ENCODE results near the gene TEX53. TPM values are rescaled to one million over a fixed set of nuclear protein-coding genes. Genes with fewer than 3 reads are reported as not detected.

TEX53 gene
- polyA plus RNA-seq, 3 donors, result not detected

DNA sequence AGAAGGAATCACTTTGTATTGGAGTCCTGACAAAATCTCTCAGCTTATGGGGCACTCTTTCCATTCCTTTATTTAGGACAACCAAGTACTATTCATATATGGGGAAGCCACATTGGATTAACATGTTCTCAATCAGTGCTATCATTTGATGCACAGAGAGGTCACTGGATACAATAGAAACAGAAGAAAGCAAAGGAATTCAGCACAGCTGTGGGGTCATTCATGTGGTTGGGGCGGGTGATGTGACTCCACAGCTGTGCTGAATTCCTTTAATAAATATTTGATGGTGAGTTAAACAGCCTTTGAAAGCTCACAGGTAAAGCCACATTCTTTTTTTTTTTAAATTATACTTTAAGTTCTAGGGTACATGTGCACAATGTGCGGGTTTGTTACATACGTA lies 25.2 kb upstream of the TEX53 start:
- Mint-ChIP-seq H3K27me3 (ENCODE audit: low read depth in 3 of 3) (peaks cover 0 to 4% (median 0%) of the 10 kb centered on the region in 3 donors), H3K4me1 (peaks cover 3% of the 10 kb centered on the region), H3K27ac (no peak overlapping the region), H3K36me3 (no peaks in the 10 kb centered on the region), H3K4me3 (no peak overlapping the region), H3K9me3 (no peaks in the 10 kb centered on the region)
- no peaks in the 10 kb centered on the region for H3K4me1 ChIP-seq (ENCODE audit: control insufficient read depth in 1 of 2, insufficient read depth in 2 of 2, low read length in 2 of 2)
- H3K27ac ChIP-seq (ENCODE audit: low read depth in 1 of 2, low read length in 2 of 2), result no peak overlapping the region
- no peak overlapping the region for H3K9ac ChIP-seq (ENCODE audit: insufficient read depth, low read length, poor library complexity, severe bottlenecking)
- no peak overlapping the region for H2AFZ ChIP-seq (ENCODE audit: insufficient read depth, low read depth, low read length, poor library complexity, severe bottlenecking)
- no peaks in the 10 kb centered on the region for H3K27me3 ChIP-seq (ENCODE audit: control insufficient read depth in 2 of 2, insufficient read depth in 2 of 2, low read length in 2 of 2)
- intact Hi-C loops (cut with micrococcal nuclease), result loop anchor here (5.0 to 10.0 kb wide), 3 partner anchors 52 to 842 kb away; no protein-coding TSS in a partner anchor
- DNase-seq, result no peak
- no peaks in the 10 kb centered on the region for H4K20me1 ChIP-seq (ENCODE audit: insufficient read depth, low read length)
- H3K79me2 ChIP-seq (ENCODE audit: insufficient read depth, low read length), result no peaks in the 10 kb centered on the region
- H3K4me2 ChIP-seq (replicated peaks; ENCODE audit: extremely low read depth, low read length, poor library complexity, severe bottlenecking), result no peak overlapping the region
- no peaks in the 10 kb centered on the region for H3K36me3 ChIP-seq (replicated peaks in 1 of 2; ENCODE audit: control insufficient read depth in 1 of 2, insufficient read depth in 2 of 2, low read length in 2 of 2)
- no CpG with 5 or more reads among the region's 3 CpGs for WGBS (ENCODE audit: insufficient coverage)
- H3K9me3 ChIP-seq (replicated peaks in 1 of 2; ENCODE audit: control insufficient read depth in 1 of 2, insufficient read depth in 1 of 2, low read length in 2 of 2), result no peaks in the 10 kb centered on the region
- no peak overlapping the region for H3K4me3 ChIP-seq (replicated peaks in 1 of 3; ENCODE audit: low read depth in 2 of 3, low read length in 3 of 3)
- TF ChIP-seq, protein P1, sequence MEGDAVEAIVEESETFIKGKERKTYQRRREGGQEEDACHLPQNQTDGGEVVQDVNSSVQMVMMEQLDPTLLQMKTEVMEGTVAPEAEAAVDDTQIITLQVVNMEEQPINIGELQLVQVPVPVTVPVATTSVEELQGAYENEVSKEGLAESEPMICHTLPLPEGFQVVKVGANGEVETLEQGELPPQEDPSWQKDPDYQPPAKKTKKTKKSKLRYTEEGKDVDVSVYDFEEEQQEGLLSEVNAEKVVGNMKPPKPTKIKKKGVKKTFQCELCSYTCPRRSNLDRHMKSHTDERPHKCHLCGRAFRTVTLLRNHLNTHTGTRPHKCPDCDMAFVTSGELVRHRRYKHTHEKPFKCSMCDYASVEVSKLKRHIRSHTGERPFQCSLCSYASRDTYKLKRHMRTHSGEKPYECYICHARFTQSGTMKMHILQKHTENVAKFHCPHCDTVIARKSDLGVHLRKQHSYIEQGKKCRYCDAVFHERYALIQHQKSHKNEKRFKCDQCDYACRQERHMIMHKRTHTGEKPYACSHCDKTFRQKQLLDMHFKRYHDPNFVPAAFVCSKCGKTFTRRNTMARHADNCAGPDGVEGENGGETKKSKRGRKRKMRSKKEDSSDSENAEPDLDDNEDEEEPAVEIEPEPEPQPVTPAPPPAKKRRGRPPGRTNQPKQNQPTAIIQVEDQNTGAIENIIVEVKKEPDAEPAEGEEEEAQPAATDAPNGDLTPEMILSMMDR (IDR thresholded peaks at IDR 0.05), result no peak

DNA sequence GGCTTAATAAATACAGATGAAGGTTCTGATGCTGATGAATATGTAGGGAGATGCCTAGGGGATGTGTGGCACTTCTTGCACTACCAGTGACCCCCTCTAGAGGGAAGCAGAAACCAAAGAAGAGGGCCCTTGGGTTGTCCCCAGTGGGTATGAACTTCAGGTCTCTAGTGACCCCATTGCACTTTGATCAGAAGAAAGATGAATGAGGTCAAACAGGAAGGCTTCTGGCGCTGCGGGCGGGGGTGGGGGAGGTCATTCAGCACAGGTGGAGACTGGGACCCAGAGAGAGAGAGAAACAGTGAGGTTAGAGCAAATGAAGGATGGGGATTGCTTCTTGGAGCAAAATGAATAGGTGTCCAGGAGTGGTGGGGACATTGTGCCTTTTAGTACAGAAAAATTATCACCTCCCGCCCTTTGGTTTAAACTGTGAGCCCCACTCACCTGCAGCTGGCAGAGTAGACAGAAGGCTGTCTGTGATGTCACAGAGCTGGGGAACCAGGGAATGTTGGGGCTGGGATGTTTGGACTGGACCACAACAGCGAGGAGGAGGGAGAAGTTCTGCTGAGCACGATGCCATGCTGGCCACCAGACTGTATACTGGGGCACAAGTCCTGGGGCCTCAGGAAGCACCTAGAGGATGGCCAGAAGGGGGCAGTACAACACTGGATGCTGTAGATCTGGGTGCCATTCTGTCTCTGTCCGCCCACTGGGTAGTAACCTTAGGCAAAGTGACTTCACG lies 24.2 kb upstream of the TEX53 start, which contains the start of gene TEX48:
TSS of gene TEX48 (minus strand) at position 599 of the 739 bp plus-strand sequence. CDS start 10,469 bp downstream, outside the sequence.
- Mint-ChIP-seq H3K27ac (peak within 1 kb of the TSS in 3 of 7 donors; percentile 56 to 75 (median 74)), H3K9me3 (no peaks in the 10 kb centered on the region), H3K4me1 (peaks cover 10% of the 10 kb centered on the region), H3K4me3 (no peak within 1 kb of the TSS), H3K27me3 (ENCODE audit: low read depth in 3 of 3) (peaks cover 0 to 4% (median 0%) of the 10 kb centered on the region in 3 donors), H3K36me3 (no peaks in the 10 kb centered on the region)
- Histone ChIP-seq H4K20me1 (ENCODE audit: insufficient read depth, low read length) (no peaks in the 10 kb centered on the region), H3K79me2 (ENCODE audit: insufficient read depth, low read length) (no peaks in the 10 kb centered on the region), H3K4me2 (replicated peaks; ENCODE audit: extremely low read depth, low read length, poor library complexity, severe bottlenecking) (no peak within 1 kb of the TSS), H3K36me3 (replicated peaks in 1 of 2; ENCODE audit: control insufficient read depth in 1 of 2, insufficient read depth in 2 of 2, low read length in 2 of 2) (no peaks in the 10 kb centered on the region), H3K27ac (ENCODE audit: low read depth in 1 of 2, low read length in 2 of 2) (no peak within 1 kb of the TSS), H3K4me1 (ENCODE audit: control insufficient read depth in 1 of 2, insufficient read depth in 2 of 2, low read length in 2 of 2) (peaks cover 0 to 3% of the 10 kb centered on the region in 2 donors), H3K4me3 (replicated peaks in 1 of 3; ENCODE audit: low read depth in 2 of 3, low read length in 3 of 3) (no peak within 1 kb of the TSS), H3K9ac (ENCODE audit: insufficient read depth, low read length, poor library complexity, severe bottlenecking) (no peak within 1 kb of the TSS), H2AFZ (ENCODE audit: insufficient read depth, low read depth, low read length, poor library complexity, severe bottlenecking) (no peak within 1 kb of the TSS), H3K9me3 (replicated peaks in 1 of 2; ENCODE audit: control insufficient read depth in 1 of 2, insufficient read depth in 1 of 2, low read length in 2 of 2) (no peaks in the 10 kb centered on the region), H3K27me3 (ENCODE audit: control insufficient read depth in 2 of 2, insufficient read depth in 2 of 2, low read length in 2 of 2) (no peaks in the 10 kb centered on the region)
- TF ChIP-seq, protein P1 (IDR thresholded peaks at IDR 0.05), result peak; percentile 89
- WGBS (ENCODE audit: insufficient coverage), result 82% methylated on average over 6 of the region's 8 CpGs
- DNase-seq, result peak; percentile 69 to 76 (median 75)
- intact Hi-C loops (cut with micrococcal nuclease), result loop anchor here (2.0 to 10.0 kb wide), 5 partner anchors 53 to 843 kb away; no protein-coding TSS in a partner anchor

Measured in CD14-positive monocyte (primary cell).